SK-N-SH (cell line): ENCODE measurements around the gene SEMA4F. TPM values are rescaled to one million over a fixed set of nuclear protein-coding genes. Genes with fewer than 3 reads are reported as not detected.

ENCODE experiments used
- CTCF ChIA-PET: fragments of 300-600, 350-600 bp; formaldehyde crosslinking; extraction: SDS; loops from one replicate; lab custom pipeline; 2021; lab: Yijun Ruan, JAX
- POLR2A ChIA-PET: fragments of 350-600 bp; sonication (Branson Sonifier 250); formaldehyde crosslinking; extraction: SDS; loops from one replicate; lab custom pipeline; 2020; ENCODE audit warnings: antibody characterized with exemption, inconsistent platforms; lab: Yijun Ruan, JAX
- DNase-seq: peaks from one replicate; pipeline ENCODE4 v3.0.0; 2012
- H2AFZ ChIP-seq: fragments of 200-600 bp; sonication (generic); 2 replicates; pipeline ENCODE4 v1.8.1; 2016; ENCODE audit warnings: antibody characterized with exemption, mild to moderate bottlenecking, low read depth
- H3F3A ChIP-seq: fragments of 200-600 bp; sonication (generic); replicated peaks from 2 replicates; pipeline ENCODE3; 2016; ENCODE audit warnings: antibody characterized with exemption, mild to moderate bottlenecking; ENCODE audit not compliant: insufficient read depth
- H3K27ac ChIP-seq, 2 experiments: fragments of 200-500 bp in 1 of 2; fragments of 200-600 bp in 1 of 2; sonication (Bioruptor generic) in 1 of 2; sonication (generic), shearing (Covaris generic) in 1 of 2; 2 replicates each; pipeline versions ENCODE4 v1.5.1 to v1.6.1; 2014 to 2016; ENCODE audit warnings: low read depth in 2 of 2, inconsistent platforms in 1 of 2, low read length in 1 of 2, mild to moderate bottlenecking in 1 of 2, mixed read lengths in 1 of 2
- H3K27me3 ChIP-seq: fragments of 200-600 bp; sonication (generic), shearing (Covaris generic); 2 replicates; pipeline ENCODE4 v1.6.1; 2016; ENCODE audit warnings: mixed run types; ENCODE audit not compliant: insufficient read depth
- H3K36me3 ChIP-seq, 2 experiments: fragments of 200-500 bp in 1 of 2; fragments of 200-600 bp in 1 of 2; sonication (Bioruptor generic) in 1 of 2; sonication (generic) in 1 of 2; replicated peaks in 1 of 2; 2 replicates each; pipeline versions ENCODE3 to v1.5.1; 2014 to 2016; ENCODE audit warnings: low read length in 1 of 2, mild to moderate bottlenecking in 1 of 2; ENCODE audit not compliant: insufficient read depth in 2 of 2, control insufficient read depth in 1 of 2
- H3K4me1 ChIP-seq, 2 experiments: fragments of 200-500 bp in 1 of 2; fragments of 200-600 bp in 1 of 2; sonication (Bioruptor generic) in 1 of 2; sonication (generic), shearing (Covaris generic) in 1 of 2; 2 replicates each; pipeline versions ENCODE4 v1.5.1 to v1.6.1; 2014 to 2016; ENCODE audit warnings: low read depth in 1 of 2, low read length in 1 of 2, mixed run types in 1 of 2; ENCODE audit not compliant: insufficient read depth in 2 of 2, control insufficient read depth in 1 of 2
- H3K4me2 ChIP-seq: fragments of 200-600 bp; sonication (generic), shearing (Covaris generic); 2 replicates; pipeline ENCODE4 v1.6.1; 2017; ENCODE audit warnings: mixed run types
- H3K4me3 ChIP-seq, 2 experiments: fragments of 200-500 bp in 1 of 2; fragments of 200-600 bp in 1 of 2; sonication (Bioruptor generic) in 1 of 2; sonication (generic), shearing (Covaris generic) in 1 of 2; 2 replicates each; pipeline versions ENCODE4 v1.5.1 to v1.8.1; 2014 to 2016; ENCODE audit warnings: low read depth in 2 of 2, inconsistent platforms in 1 of 2, low read length in 1 of 2, mild to moderate bottlenecking in 1 of 2, mixed read lengths in 1 of 2, moderate library complexity in 1 of 2
- H3K79me2 ChIP-seq: fragments of 200-600 bp; sonication (generic); 2 replicates; pipeline ENCODE4 v1.8.1; 2017; ENCODE audit warnings: mild to moderate bottlenecking; ENCODE audit not compliant: insufficient read depth
- H3K9ac ChIP-seq: fragments of 200-600 bp; sonication (generic); 2 replicates; pipeline ENCODE4 v1.6.1; 2017; ENCODE audit warnings: mixed run types
- H3K9me2 ChIP-seq: fragments of 200-600 bp; sonication (generic); 2 replicates; pipeline ENCODE4 v1.6.1; 2017; ENCODE audit warnings: mixed run types
- H3K9me3 ChIP-seq: fragments of 200-600 bp; sonication (generic); 2 replicates; pipeline ENCODE4 v1.6.1; 2017; ENCODE audit warnings: mixed run types, mild to moderate bottlenecking, moderate library complexity
- H4K20me1 ChIP-seq: fragments of 200-600 bp; sonication (generic); 2 replicates; pipeline ENCODE4 v1.6.1; 2017; ENCODE audit warnings: mild to moderate bottlenecking, mixed run types; ENCODE audit not compliant: insufficient read depth
- ELF1 ChIP-seq: IDR thresholded peaks from 2 replicates; pipeline ENCODE4 v1.4.0; 2012
- EP300 ChIP-seq, 2 experiments: IDR thresholded peaks; 2 replicates each; pipeline versions ENCODE4 v1.4.0 to v1.6.1; 2012; ENCODE audit warnings: borderline replicate concordance in 1 of 2, low read depth in 1 of 2, low read length in 1 of 2
- FOSL2 ChIP-seq: IDR thresholded peaks from 2 replicates; pipeline ENCODE4 v1.4.0; 2012; ENCODE audit warnings: low read depth, mild to moderate bottlenecking, moderate library complexity, borderline replicate concordance
- FOXJ3 ChIP-seq: sonication (generic); formaldehyde crosslinking; IDR thresholded peaks from 2 replicates; pipeline ENCODE4 v1.5.1; 2020; ENCODE audit warnings: mild to moderate bottlenecking, missing genetic modification reagents
- GABPA ChIP-seq: IDR thresholded peaks from 2 replicates; pipeline ENCODE4 v1.4.0; 2012; ENCODE audit warnings: low read depth, mild to moderate bottlenecking
- IRF3 ChIP-seq: fragments of 150-350 bp; IDR thresholded peaks from 2 replicates; pipeline ENCODE4 v1.6.1; 2016; ENCODE audit warnings: mild to moderate bottlenecking, low read depth, low read length
- JUND ChIP-seq: IDR thresholded peaks from 2 replicates; pipeline ENCODE4 v1.4.0; 2012
- MXI1 ChIP-seq: IDR thresholded peaks from 2 replicates; pipeline ENCODE4 v1.6.1; 2012; ENCODE audit warnings: mild to moderate bottlenecking, low read depth, low read length, improper control_type of control experiment
- NFIC ChIP-seq: IDR thresholded peaks from 2 replicates; pipeline ENCODE4 v1.4.0; 2012; ENCODE audit warnings: borderline replicate concordance
- NRF1 ChIP-seq: IDR thresholded peaks from 2 replicates; pipeline ENCODE4 v1.6.1; 2012; ENCODE audit warnings: low read depth, mild to moderate bottlenecking, low read length
- POLR2AphosphoS5 ChIP-seq: IDR thresholded peaks from 2 replicates; pipeline ENCODE4 v1.6.1; 2012; ENCODE audit warnings: low read depth, low read length
- RAD21 ChIP-seq: IDR thresholded peaks from 2 replicates; pipeline ENCODE4 v1.6.1; 2012; ENCODE audit warnings: mild to moderate bottlenecking, low read length
- RFX5 ChIP-seq: IDR thresholded peaks from 2 replicates; pipeline ENCODE4 v1.6.1; 2012; ENCODE audit warnings: mild to moderate bottlenecking, improper control_type of control experiment, low read length
- RXRA ChIP-seq: IDR thresholded peaks from 2 replicates; pipeline ENCODE4 v1.4.0; 2012; ENCODE audit warnings: low read depth, mild to moderate bottlenecking, borderline replicate concordance
- SIN3A ChIP-seq: IDR thresholded peaks from 2 replicates; pipeline ENCODE4 v1.6.1; 2012; ENCODE audit warnings: low read depth, mild to moderate bottlenecking, low read length, moderate library complexity, borderline replicate concordance
- SMC3 ChIP-seq: IDR thresholded peaks from 2 replicates; pipeline ENCODE4 v1.6.1; 2012; ENCODE audit warnings: low read depth, low read length, improper control_type of control experiment
- TAF1 ChIP-seq: IDR thresholded peaks from 2 replicates; pipeline ENCODE4 v1.6.1; 2012; ENCODE audit warnings: low read depth, mild to moderate bottlenecking, low read length, moderate library complexity, borderline replicate concordance
- TEAD4 ChIP-seq: IDR thresholded peaks from 2 replicates; pipeline ENCODE4 v1.4.0; 2012; ENCODE audit warnings: mild to moderate bottlenecking, borderline replicate concordance; ENCODE audit not compliant: insufficient read depth
- YY1 ChIP-seq: IDR thresholded peaks from 2 replicates; pipeline ENCODE4 v1.4.0; 2012; ENCODE audit warnings: low read depth, mild to moderate bottlenecking
- WGBS: methylation state at CpG from one replicate; pipeline ENCODE4 v1.1.6; 2017; ENCODE audit warnings: low lambda C conversion rate; 5-methylcytosine and 5-hydroxymethylcytosine counted together
- polyA plus RNA-seq, 3 experiments: library from polyadenylated mRNA; depleted of rRNA; stranded (reverse); fragments of >200 nt; gene quantifications; 2 replicates each; pipeline ENCODE4 v1.2.3, GENCODE V29; 2012
- TF ChIP-seq, protein P1 (sequence below): IDR thresholded peaks from 2 replicates; pipeline ENCODE4 v1.6.1; 2012; ENCODE audit warnings: mild to moderate bottlenecking, low read depth, low read length, moderate library complexity
- TF ChIP-seq, protein P2 (sequence below): IDR thresholded peaks from 2 replicates; pipeline ENCODE4 v1.4.0; 2012; ENCODE audit warnings: low read depth

SEMA4F gene
- polyA plus RNA-seq, 1 of the 3 experiments (the other 2 are of a cell fraction), result 17.3 TPM

DNA sequence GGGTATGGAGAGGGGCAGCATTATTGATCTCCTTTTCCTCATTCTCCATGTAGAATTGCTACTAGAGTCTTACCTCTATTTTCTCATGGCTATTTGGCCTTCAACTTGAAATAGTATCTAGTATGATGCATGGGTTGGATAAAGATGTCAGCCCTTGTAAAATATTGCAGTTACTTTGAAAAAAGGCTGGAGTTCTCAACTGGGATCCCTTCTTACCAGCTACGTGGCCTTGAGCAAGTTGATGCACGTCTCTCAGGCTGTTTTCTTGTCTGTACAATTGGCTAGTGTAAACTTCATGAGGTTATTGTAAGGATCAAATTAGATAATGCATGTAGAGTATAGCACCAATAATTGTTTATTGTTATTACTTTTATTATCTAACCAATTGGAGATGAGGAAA is 50.2 kb downstream of the SEMA4F start:
- no peak overlapping the region for H3K4me3 ChIP-seq
- H3K9me2 ChIP-seq, result no peaks in the 10 kb centered on the region
- WGBS, result 57% methylated on average over 2 of the region's 2 CpGs
- POLR2A ChIA-PET, result no interaction called here
- no peaks in the 10 kb centered on the region for H3K27me3 ChIP-seq
- TF ChIP-seq FOSL2 (no peak), TEAD4 (no peak), YY1 (no peak), NFIC (no peak)
- TF ChIP-seq, all 33 proteins: peak for 0
- Histone ChIP-seq H3K79me2 (no peaks in the 10 kb centered on the region), H2AFZ (no peak overlapping the region), H3K9me3 (no peaks in the 10 kb centered on the region), H3K36me3 (no peaks in the 10 kb centered on the region), H4K20me1 (no peaks in the 10 kb centered on the region), H3K27ac (no peak overlapping the region), H3F3A (no peaks in the 10 kb centered on the region), H3K4me2 (no peak overlapping the region), H3K4me1 (peaks cover 0 to 2% of the 10 kb centered on the region in 2 experiments; a peak in 1 of 4 replicates), H3K9ac (no peak overlapping the region)
- no peak for DNase-seq
- CTCF ChIA-PET, result interaction anchor here (0.9 to 6.6 kb wide), 4 partner anchors 11 to 172 kb away, joined by 3 to 49 read pairs (median 8); no protein-coding TSS in a partner anchor

DNA sequence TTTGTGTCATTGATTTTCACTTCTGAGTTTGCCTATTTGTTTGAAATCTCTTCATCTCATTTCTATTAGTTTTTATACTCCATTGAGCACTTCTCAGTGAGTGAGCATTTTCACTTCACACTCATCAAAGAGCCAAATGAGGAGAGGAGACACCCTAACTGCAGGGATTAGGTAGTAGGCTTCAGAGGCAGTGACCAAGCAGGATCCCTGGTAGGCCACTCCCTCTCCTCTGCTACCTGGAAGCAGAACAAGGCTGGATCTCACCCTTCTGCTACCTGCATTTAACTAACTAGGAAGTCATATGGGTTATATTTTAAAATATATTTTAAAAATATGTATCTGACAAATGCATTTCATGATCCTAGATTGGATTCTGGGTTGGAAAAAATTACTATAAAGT is 52.7 kb downstream of the SEMA4F start:
- ChIA-PET CTCF (interaction anchor here (1.4 to 6.6 kb wide), 3 partner anchors 8 to 19 kb away, joined by 4 to 49 read pairs (median 5); no protein-coding TSS in a partner anchor), POLR2A (no interaction called here)
- H3K27ac ChIP-seq, result no peak overlapping the region

More for the DNA sequence above, 52.7 kb downstream of the SEMA4F start:
- Histone ChIP-seq H3F3A (no peaks in the 10 kb centered on the region), H3K36me3 (no peaks in the 10 kb centered on the region), H2AFZ (no peak overlapping the region), H3K4me2 (no peak overlapping the region), H3K4me1 (peaks cover 0 to 2% of the 10 kb centered on the region in 2 experiments; a peak in 1 of 4 replicates), H3K9me3 (no peaks in the 10 kb centered on the region), H4K20me1 (no peaks in the 10 kb centered on the region), H3K4me3 (no peak overlapping the region), H3K9me2 (no peaks in the 10 kb centered on the region), H3K79me2 (no peaks in the 10 kb centered on the region), H3K9ac (no peak overlapping the region), H3K27me3 (no peaks in the 10 kb centered on the region)
- DNase-seq, result no peak
- no peak for TF ChIP-seq FOSL2
- no peak for TF ChIP-seq SIN3A
- no peak for TF ChIP-seq FOXJ3 (CRISPR knock-in tag)
- no peak for TF ChIP-seq RXRA
- TF ChIP-seq, protein P1, sequence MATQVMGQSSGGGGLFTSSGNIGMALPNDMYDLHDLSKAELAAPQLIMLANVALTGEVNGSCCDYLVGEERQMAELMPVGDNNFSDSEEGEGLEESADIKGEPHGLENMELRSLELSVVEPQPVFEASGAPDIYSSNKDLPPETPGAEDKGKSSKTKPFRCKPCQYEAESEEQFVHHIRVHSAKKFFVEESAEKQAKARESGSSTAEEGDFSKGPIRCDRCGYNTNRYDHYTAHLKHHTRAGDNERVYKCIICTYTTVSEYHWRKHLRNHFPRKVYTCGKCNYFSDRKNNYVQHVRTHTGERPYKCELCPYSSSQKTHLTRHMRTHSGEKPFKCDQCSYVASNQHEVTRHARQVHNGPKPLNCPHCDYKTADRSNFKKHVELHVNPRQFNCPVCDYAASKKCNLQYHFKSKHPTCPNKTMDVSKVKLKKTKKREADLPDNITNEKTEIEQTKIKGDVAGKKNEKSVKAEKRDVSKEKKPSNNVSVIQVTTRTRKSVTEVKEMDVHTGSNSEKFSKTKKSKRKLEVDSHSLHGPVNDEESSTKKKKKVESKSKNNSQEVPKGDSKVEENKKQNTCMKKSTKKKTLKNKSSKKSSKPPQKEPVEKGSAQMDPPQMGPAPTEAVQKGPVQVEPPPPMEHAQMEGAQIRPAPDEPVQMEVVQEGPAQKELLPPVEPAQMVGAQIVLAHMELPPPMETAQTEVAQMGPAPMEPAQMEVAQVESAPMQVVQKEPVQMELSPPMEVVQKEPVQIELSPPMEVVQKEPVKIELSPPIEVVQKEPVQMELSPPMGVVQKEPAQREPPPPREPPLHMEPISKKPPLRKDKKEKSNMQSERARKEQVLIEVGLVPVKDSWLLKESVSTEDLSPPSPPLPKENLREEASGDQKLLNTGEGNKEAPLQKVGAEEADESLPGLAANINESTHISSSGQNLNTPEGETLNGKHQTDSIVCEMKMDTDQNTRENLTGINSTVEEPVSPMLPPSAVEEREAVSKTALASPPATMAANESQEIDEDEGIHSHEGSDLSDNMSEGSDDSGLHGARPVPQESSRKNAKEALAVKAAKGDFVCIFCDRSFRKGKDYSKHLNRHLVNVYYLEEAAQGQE, result no peak
- TF ChIP-seq RAD21, result no peak
- TF ChIP-seq IRF3, result no peak
- TF ChIP-seq EP300 (IDR thresholded peaks at IDR 0.05; ENCODE audit: borderline replicate concordance in 1 of 2, low read depth in 1 of 2, low read length in 1 of 2), result no peak
- no peak for TF ChIP-seq TAF1
- TF ChIP-seq MXI1, result no peak
- TF ChIP-seq SMC3, result no peak
- no peak for TF ChIP-seq RFX5
- no peak for TF ChIP-seq NRF1
- no peak for TF ChIP-seq ELF1
- TF ChIP-seq GABPA, result no peak
- TF ChIP-seq, protein P2, sequence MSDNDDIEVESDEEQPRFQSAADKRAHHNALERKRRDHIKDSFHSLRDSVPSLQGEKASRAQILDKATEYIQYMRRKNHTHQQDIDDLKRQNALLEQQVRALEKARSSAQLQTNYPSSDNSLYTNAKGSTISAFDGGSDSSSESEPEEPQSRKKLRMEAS, result no peak
- TF ChIP-seq POLR2AphosphoS5, result no peak
- no peak for TF ChIP-seq JUND
- TF ChIP-seq YY1, result no peak
